ENCODE data around the gene C5orf52.

DNA sequence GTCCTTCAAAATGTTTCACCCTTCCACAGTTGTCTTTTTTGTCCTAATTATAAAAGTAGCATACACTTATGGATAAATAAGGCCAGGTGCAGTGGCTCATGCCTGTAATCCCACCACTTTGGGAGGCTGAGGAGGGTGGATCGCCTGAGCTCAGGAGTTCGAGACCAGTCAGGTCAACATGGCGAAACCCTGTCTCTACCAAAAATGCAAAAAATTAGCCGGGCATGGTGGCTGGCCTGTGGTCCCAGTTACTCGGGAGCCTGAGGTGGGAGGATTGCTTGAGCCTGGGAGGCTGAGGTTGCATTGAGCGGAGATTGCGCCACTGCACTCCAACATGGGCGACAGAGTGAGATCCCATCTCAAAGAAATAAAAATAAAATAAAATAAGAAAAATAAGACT, 1.6 kb downstream of the C5orf52 start:
- TF ChIP-seq, protein P1, sequence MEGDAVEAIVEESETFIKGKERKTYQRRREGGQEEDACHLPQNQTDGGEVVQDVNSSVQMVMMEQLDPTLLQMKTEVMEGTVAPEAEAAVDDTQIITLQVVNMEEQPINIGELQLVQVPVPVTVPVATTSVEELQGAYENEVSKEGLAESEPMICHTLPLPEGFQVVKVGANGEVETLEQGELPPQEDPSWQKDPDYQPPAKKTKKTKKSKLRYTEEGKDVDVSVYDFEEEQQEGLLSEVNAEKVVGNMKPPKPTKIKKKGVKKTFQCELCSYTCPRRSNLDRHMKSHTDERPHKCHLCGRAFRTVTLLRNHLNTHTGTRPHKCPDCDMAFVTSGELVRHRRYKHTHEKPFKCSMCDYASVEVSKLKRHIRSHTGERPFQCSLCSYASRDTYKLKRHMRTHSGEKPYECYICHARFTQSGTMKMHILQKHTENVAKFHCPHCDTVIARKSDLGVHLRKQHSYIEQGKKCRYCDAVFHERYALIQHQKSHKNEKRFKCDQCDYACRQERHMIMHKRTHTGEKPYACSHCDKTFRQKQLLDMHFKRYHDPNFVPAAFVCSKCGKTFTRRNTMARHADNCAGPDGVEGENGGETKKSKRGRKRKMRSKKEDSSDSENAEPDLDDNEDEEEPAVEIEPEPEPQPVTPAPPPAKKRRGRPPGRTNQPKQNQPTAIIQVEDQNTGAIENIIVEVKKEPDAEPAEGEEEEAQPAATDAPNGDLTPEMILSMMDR (IDR thresholded peaks at IDR 0.05; ENCODE audit: insufficient read depth, low read length, poor library complexity, severe bottlenecking), result no peak
- no peak for TF ChIP-seq EZH2phosphoT487 (conservative IDR thresholded peaks at IDR 0.05; ENCODE audit: low read length)
